ENCODE measurements around the gene AXIN2.

The AXIN2 gene

GRCh38 chr17:65561452-65562205 lies at the start of gene AXIN2:
Gene AXIN2 (minus strand): TSS chr17:65561648. CDS start chr17:65558620, 3,028 bp downstream.
- peak; percentile 61 for DNase-seq

GRCh38 chr17:65609749-65610148 lies 48.3 kb upstream of the AXIN2 start:
- DNase-seq: no peak

- no peak for DNase-seq
Measured at GRCh38 chr17:65609286-65609685, 47.8 kb upstream of the AXIN2 start.

GRCh38 chr17:65604070-65604469 lies 42.6 kb upstream of the AXIN2 start:
- DNase-seq: no peak

GRCh38 chr17:65601881-65602280 lies 40.4 kb upstream of the AXIN2 start:
- no peak for DNase-seq

- DNase-seq: no peak
Measured at GRCh38 chr17:65601145-65601544, 39.7 kb upstream of the AXIN2 start.

- DNase-seq: no peak
Measured at GRCh38 chr17:65600518-65600917, 39.1 kb upstream of the AXIN2 start.

GRCh38 chr17:65599650-65600049 lies 38.2 kb upstream of the AXIN2 start:
- DNase-seq: no peak

GRCh38 chr17:65598746-65599145 lies 37.3 kb upstream of the AXIN2 start:
- no peak for DNase-seq

GRCh38 chr17:65595071-65595656 lies 33.7 kb upstream of the AXIN2 start:
- no peak for DNase-seq

GRCh38 chr17:65593855-65594845 lies 32.7 kb upstream of the AXIN2 start:
- DNase-seq: peak; percentile 35

- DNase-seq: no peak
Measured at GRCh38 chr17:65593092-65593854, 31.8 kb upstream of the AXIN2 start.

- DNase-seq: no peak
Measured at GRCh38 chr17:65592125-65592965, 30.9 kb upstream of the AXIN2 start.

- DNase-seq: no peak
Measured at GRCh38 chr17:65589321-65589720, 27.9 kb upstream of the AXIN2 start.

- DNase-seq: no peak
Measured at GRCh38 chr17:65588181-65588808, 26.8 kb upstream of the AXIN2 start.

- DNase-seq: no peak
Measured at GRCh38 chr17:65587534-65588180, 26.2 kb upstream of the AXIN2 start.

GRCh38 chr17:65586899-65587298 lies 25.5 kb upstream of the AXIN2 start:
- DNase-seq: no peak

GRCh38 chr17:65584604-65585521 lies 23.4 kb upstream of the AXIN2 start:
- no peak for DNase-seq

GRCh38 chr17:65583921-65584603 lies 22.6 kb upstream of the AXIN2 start:
- DNase-seq: no peak

Data from MV-4-11 (cell line).